ENCODE data around the gene ATMIN.

The ATMIN gene

GRCh38 chr16:81004646-81005353 lies 30.8 kb upstream of the ATMIN start:
- peak overlapping the region in 1 of 2 donors; percentile 49 for H3K9ac ChIP-seq (ENCODE audit: low read depth in 1 of 2, low read length in 2 of 2)
- H3K4me3 ChIP-seq (ENCODE audit: low read length in 2 of 2): peak overlapping the region; percentile 48 to 66
- no peaks in the 10 kb centered on the region for H3K36me3 ChIP-seq (ENCODE audit: control insufficient read depth in 2 of 2, insufficient read depth in 2 of 2, low read length in 2 of 2)
- peak overlapping the region; percentile 48 to 58 for H3K27ac ChIP-seq (ENCODE audit: low read depth in 2 of 2, low read length in 2 of 2)
- peaks cover 17 to 22% of the 10 kb centered on the region in 2 donors for H3K4me1 ChIP-seq (ENCODE audit: control insufficient read depth in 2 of 2, insufficient read depth in 2 of 2, low read length in 2 of 2)
- no peaks in the 10 kb centered on the region for H3K9me3 ChIP-seq (ENCODE audit: control insufficient read depth in 2 of 2, low read length in 2 of 2)
- no peaks in the 10 kb centered on the region for H3K27me3 ChIP-seq (ENCODE audit: control insufficient read depth in 2 of 2, insufficient read depth in 2 of 2, low read length in 2 of 2)

GRCh38 chr16:81005610-81006161 lies 30.0 kb upstream of the ATMIN start:
- Histone ChIP-seq H3K9ac (ENCODE audit: low read depth in 1 of 2, low read length in 2 of 2) (peak overlapping the region; percentile 98 to 100), H3K36me3 (ENCODE audit: control insufficient read depth in 2 of 2, insufficient read depth in 2 of 2, low read length in 2 of 2) (no peaks in the 10 kb centered on the region), H3K27ac (ENCODE audit: low read depth in 2 of 2, low read length in 2 of 2) (peak overlapping the region; percentile 100), H3K4me3 (ENCODE audit: low read length in 2 of 2) (peak overlapping the region; percentile 86 to 99), H3K9me3 (ENCODE audit: control insufficient read depth in 2 of 2, low read length in 2 of 2) (no peaks in the 10 kb centered on the region), H3K27me3 (ENCODE audit: control insufficient read depth in 2 of 2, insufficient read depth in 2 of 2, low read length in 2 of 2) (no peaks in the 10 kb centered on the region), H3K4me1 (ENCODE audit: control insufficient read depth in 2 of 2, insufficient read depth in 2 of 2, low read length in 2 of 2) (peaks cover 17 to 22% of the 10 kb centered on the region in 2 donors)

- H3K36me3 ChIP-seq (ENCODE audit: control insufficient read depth in 2 of 2, insufficient read depth in 2 of 2, low read length in 2 of 2): no peaks in the 10 kb centered on the region
Observed at GRCh38 chr16:81006211-81006812, 29.3 kb upstream of the ATMIN start.

GRCh38 chr16:81006813-81007695 lies 28.6 kb upstream of the ATMIN start, which contains the start of the genes CENPN and CMC2:
TSS of gene CENPN (plus strand) at chr16:81007214. CDS start at chr16:81011940, 4,726 bp downstream.
TSS of gene CMC2 (minus strand) at chr16:81006885. CDS start at chr16:80997394, 9,491 bp downstream.
- H3K27me3 ChIP-seq (ENCODE audit: control insufficient read depth in 2 of 2, insufficient read depth in 2 of 2, low read length in 2 of 2): no peaks in the 10 kb centered on the region
- peak within 1 kb of the TSS; percentile 98 to 100 for H3K9ac ChIP-seq (ENCODE audit: low read depth in 1 of 2, low read length in 2 of 2)
- no peaks in the 10 kb centered on the region for H3K9me3 ChIP-seq (ENCODE audit: control insufficient read depth in 2 of 2, low read length in 2 of 2)
- H3K4me1 ChIP-seq (ENCODE audit: control insufficient read depth in 2 of 2, insufficient read depth in 2 of 2, low read length in 2 of 2): peaks cover 11 to 18% of the 10 kb centered on the region in 2 donors
- H3K27ac ChIP-seq (ENCODE audit: low read depth in 2 of 2, low read length in 2 of 2): peak within 1 kb of the TSS; percentile 100
- peak within 1 kb of the TSS; percentile 86 to 99 for H3K4me3 ChIP-seq (ENCODE audit: low read length in 2 of 2)
- no peaks in the 10 kb centered on the region for H3K36me3 ChIP-seq (ENCODE audit: control insufficient read depth in 2 of 2, insufficient read depth in 2 of 2, low read length in 2 of 2)

More at GRCh38 chr16:81006211-81006812, 29.3 kb upstream of the ATMIN start:
- Histone ChIP-seq H3K27me3 (ENCODE audit: control insufficient read depth in 2 of 2, insufficient read depth in 2 of 2, low read length in 2 of 2) (no peaks in the 10 kb centered on the region), H3K4me3 (ENCODE audit: low read length in 2 of 2) (peak overlapping the region; percentile 86 to 99), H3K4me1 (ENCODE audit: control insufficient read depth in 2 of 2, insufficient read depth in 2 of 2, low read length in 2 of 2) (peaks cover 16 to 22% of the 10 kb centered on the region in 2 donors), H3K27ac (ENCODE audit: low read depth in 2 of 2, low read length in 2 of 2) (peak overlapping the region; percentile 100), H3K9ac (ENCODE audit: low read depth in 1 of 2, low read length in 2 of 2) (peak overlapping the region; percentile 98 to 100), H3K9me3 (ENCODE audit: control insufficient read depth in 2 of 2, low read length in 2 of 2) (no peaks in the 10 kb centered on the region)

- peak overlapping the region; percentile 100 for H3K27ac ChIP-seq (ENCODE audit: low read depth in 2 of 2, low read length in 2 of 2)
- peaks cover 3% of the 10 kb centered on the region in 2 donors for H3K36me3 ChIP-seq (ENCODE audit: control insufficient read depth in 2 of 2, insufficient read depth in 2 of 2, low read length in 2 of 2)
- no peaks in the 10 kb centered on the region for H3K9me3 ChIP-seq (ENCODE audit: control insufficient read depth in 2 of 2, low read length in 2 of 2)
- no peaks in the 10 kb centered on the region for H3K27me3 ChIP-seq (ENCODE audit: control insufficient read depth in 2 of 2, insufficient read depth in 2 of 2, low read length in 2 of 2)
- H3K9ac ChIP-seq (ENCODE audit: low read depth in 1 of 2, low read length in 2 of 2): peak overlapping the region in 1 of 2 donors; percentile 100
- H3K4me1 ChIP-seq (ENCODE audit: control insufficient read depth in 2 of 2, insufficient read depth in 2 of 2, low read length in 2 of 2): peaks cover 11 to 18% of the 10 kb centered on the region in 2 donors
- peak overlapping the region; percentile 86 to 99 for H3K4me3 ChIP-seq (ENCODE audit: low read length in 2 of 2)
Observed at GRCh38 chr16:81008505-81008789, 27.2 kb upstream of the ATMIN start.

GRCh38 chr16:81012974-81013373 lies 22.7 kb upstream of the ATMIN start:
- no peak overlapping the region for H3K27ac ChIP-seq (ENCODE audit: low read depth in 2 of 2, low read length in 2 of 2)
- no peaks in the 10 kb centered on the region for H3K27me3 ChIP-seq (ENCODE audit: control insufficient read depth in 2 of 2, insufficient read depth in 2 of 2, low read length in 2 of 2)
- peaks cover 0 to 5% of the 10 kb centered on the region in 2 donors for H3K4me1 ChIP-seq (ENCODE audit: control insufficient read depth in 2 of 2, insufficient read depth in 2 of 2, low read length in 2 of 2)
- H3K36me3 ChIP-seq (ENCODE audit: control insufficient read depth in 2 of 2, insufficient read depth in 2 of 2, low read length in 2 of 2): peaks cover 11 to 16% of the 10 kb centered on the region in 2 donors
- no peak overlapping the region for H3K9ac ChIP-seq (ENCODE audit: low read depth in 1 of 2, low read length in 2 of 2)
- H3K4me3 ChIP-seq (ENCODE audit: low read length in 2 of 2): no peak overlapping the region
- H3K9me3 ChIP-seq (ENCODE audit: control insufficient read depth in 2 of 2, low read length in 2 of 2): no peaks in the 10 kb centered on the region

GRCh38 chr16:81014672-81015071 lies 21.0 kb upstream of the ATMIN start:
- Histone ChIP-seq H3K4me1 (ENCODE audit: control insufficient read depth in 2 of 2, insufficient read depth in 2 of 2, low read length in 2 of 2) (no peaks in the 10 kb centered on the region), H3K36me3 (ENCODE audit: control insufficient read depth in 2 of 2, insufficient read depth in 2 of 2, low read length in 2 of 2) (peaks cover 11 to 26% of the 10 kb centered on the region in 2 donors), H3K4me3 (ENCODE audit: low read length in 2 of 2) (no peak overlapping the region), H3K27ac (ENCODE audit: low read depth in 2 of 2, low read length in 2 of 2) (no peak overlapping the region), H3K27me3 (ENCODE audit: control insufficient read depth in 2 of 2, insufficient read depth in 2 of 2, low read length in 2 of 2) (no peaks in the 10 kb centered on the region), H3K9me3 (ENCODE audit: control insufficient read depth in 2 of 2, low read length in 2 of 2) (no peaks in the 10 kb centered on the region), H3K9ac (ENCODE audit: low read depth in 1 of 2, low read length in 2 of 2) (no peak overlapping the region)

GRCh38 chr16:81018496-81018895 lies 17.1 kb upstream of the ATMIN start:
- Histone ChIP-seq H3K4me3 (ENCODE audit: low read length in 2 of 2) (no peak overlapping the region), H3K9me3 (ENCODE audit: control insufficient read depth in 2 of 2, low read length in 2 of 2) (no peaks in the 10 kb centered on the region), H3K9ac (ENCODE audit: low read depth in 1 of 2, low read length in 2 of 2) (no peak overlapping the region), H3K4me1 (ENCODE audit: control insufficient read depth in 2 of 2, insufficient read depth in 2 of 2, low read length in 2 of 2) (no peaks in the 10 kb centered on the region), H3K27me3 (ENCODE audit: control insufficient read depth in 2 of 2, insufficient read depth in 2 of 2, low read length in 2 of 2) (no peaks in the 10 kb centered on the region), H3K36me3 (ENCODE audit: control insufficient read depth in 2 of 2, insufficient read depth in 2 of 2, low read length in 2 of 2) (peaks cover 24 to 29% of the 10 kb centered on the region in 2 donors), H3K27ac (ENCODE audit: low read depth in 2 of 2, low read length in 2 of 2) (no peak overlapping the region)

GRCh38 chr16:81026429-81026828 lies 9.2 kb upstream of the ATMIN start:
- no peaks in the 10 kb centered on the region for H3K4me1 ChIP-seq (ENCODE audit: control insufficient read depth in 2 of 2, insufficient read depth in 2 of 2, low read length in 2 of 2)
- no peak overlapping the region for H3K4me3 ChIP-seq (ENCODE audit: low read length in 2 of 2)
- peaks cover under 1 to 11% of the 10 kb centered on the region in 2 donors for H3K36me3 ChIP-seq (ENCODE audit: control insufficient read depth in 2 of 2, insufficient read depth in 2 of 2, low read length in 2 of 2)

More at GRCh38 chr16:81026429-81026828, 9.2 kb upstream of the ATMIN start:
- Histone ChIP-seq H3K9ac (ENCODE audit: low read depth in 1 of 2, low read length in 2 of 2) (no peak overlapping the region), H3K9me3 (ENCODE audit: control insufficient read depth in 2 of 2, low read length in 2 of 2) (no peaks in the 10 kb centered on the region), H3K27me3 (ENCODE audit: control insufficient read depth in 2 of 2, insufficient read depth in 2 of 2, low read length in 2 of 2) (no peaks in the 10 kb centered on the region), H3K27ac (ENCODE audit: low read depth in 2 of 2, low read length in 2 of 2) (no peak overlapping the region)

Data from mucosa of rectum (tissue), 2 donors.